Head of caudate nucleus (tissue), 42 donors: ENCODE data around the gene NOVA1.
A peak's percentile ranks its signal among the peaks of the same experiment; 100 is the strongest.
"Not testable (repeated sequence)": the region's sequence is repeated elsewhere in the genome, so short reads cannot be mapped to it uniquely, and the experiment has no call there.

Experiments used
- DNase-seq, 42 donors: peaks; one replicate each; pipeline versions ENCODE4 v3.0.0 to v3.0.0-alpha.2; 2020 to 2021; ENCODE audit warnings: mixed read lengths in 7 of 42
- intact Hi-C: fragments of 100-400 bp; cut with DNase I; formaldehyde crosslinking; loops from one replicate; pipeline ENCODE4 v1.15.0; 2022

Gene NOVA1, protein sequence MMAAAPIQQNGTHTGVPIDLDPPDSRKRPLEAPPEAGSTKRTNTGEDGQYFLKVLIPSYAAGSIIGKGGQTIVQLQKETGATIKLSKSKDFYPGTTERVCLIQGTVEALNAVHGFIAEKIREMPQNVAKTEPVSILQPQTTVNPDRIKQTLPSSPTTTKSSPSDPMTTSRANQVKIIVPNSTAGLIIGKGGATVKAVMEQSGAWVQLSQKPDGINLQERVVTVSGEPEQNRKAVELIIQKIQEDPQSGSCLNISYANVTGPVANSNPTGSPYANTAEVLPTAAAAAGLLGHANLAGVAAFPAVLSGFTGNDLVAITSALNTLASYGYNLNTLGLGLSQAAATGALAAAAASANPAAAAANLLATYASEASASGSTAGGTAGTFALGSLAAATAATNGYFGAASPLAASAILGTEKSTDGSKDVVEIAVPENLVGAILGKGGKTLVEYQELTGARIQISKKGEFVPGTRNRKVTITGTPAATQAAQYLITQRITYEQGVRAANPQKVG

DNA sequence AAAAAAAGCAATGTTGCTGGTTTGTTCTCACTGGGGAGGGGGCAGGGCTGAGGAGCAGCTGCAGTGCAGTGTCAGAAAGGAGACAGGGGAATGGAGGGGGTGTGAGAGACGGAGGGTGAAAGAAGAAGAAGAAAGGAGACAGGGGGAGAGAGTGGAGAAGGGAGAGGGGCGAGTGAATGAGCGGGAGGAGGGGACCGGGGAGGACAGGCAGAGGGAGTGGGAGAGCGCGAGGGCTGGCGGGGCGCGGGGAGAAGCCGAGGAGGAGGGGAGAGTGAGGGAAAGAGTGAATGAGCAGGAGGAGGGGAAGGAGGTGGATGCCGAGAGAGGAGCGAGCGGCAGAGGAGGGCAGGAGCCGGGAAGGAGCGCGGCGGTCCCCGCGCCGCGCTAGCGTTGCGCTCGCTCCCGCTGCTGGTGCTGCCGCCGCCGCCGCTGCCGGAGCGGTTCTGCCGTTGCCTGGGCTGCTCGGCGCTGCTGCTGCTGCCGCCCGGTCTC lies at the start of gene NOVA1:
TSS of gene NOVA1 (minus strand) at position 445 of the 492 bp plus-strand sequence. CDS start 597 bp downstream, outside the sequence.
- intact Hi-C loops = no loop called here
- DNase-seq = peak in 2 of 42 donors; percentile 54 to 66

DNA sequence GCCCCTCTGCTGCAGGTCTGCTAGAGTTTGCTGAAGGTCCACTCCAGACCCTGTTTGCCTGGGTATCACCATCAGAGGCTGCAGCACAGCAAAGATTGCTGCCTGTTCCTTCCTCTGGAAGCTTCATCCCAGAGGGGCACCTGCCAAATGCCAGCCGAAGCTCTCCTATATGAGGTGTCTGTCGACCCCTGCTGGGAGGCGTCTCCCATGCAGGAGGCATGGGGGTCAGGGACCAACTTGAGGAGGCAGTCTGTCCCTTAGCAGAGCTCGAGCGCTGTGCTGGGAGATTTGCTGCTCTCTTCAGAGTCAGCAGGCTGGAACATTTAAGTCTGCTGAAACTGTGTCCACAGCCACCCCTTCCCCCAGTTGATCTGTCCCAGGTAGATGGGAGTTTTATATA lies 47.2 kb upstream of the NOVA1 start:
- peak in 3 of 42 donors; percentile 8 to 29 (median 21) for DNase-seq

DNA sequence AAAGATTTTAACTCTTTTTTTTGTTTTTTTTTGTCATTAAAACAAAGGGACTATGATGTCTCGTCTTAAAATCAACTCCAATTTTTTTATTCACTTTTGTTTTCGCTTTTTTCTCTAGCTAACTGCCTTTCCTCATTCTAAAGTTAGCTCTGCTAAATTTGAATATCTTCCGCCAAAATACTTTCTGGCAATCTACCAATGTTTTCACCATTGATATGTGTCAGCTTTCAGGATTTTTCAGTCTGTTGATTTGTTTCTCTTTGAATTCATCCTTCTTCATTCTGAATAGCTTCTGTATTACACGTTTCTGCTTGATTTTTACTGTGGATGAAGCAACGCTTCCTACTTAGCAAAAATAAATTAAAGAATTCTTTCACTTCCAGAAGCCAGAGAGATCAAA lies 38.7 kb upstream of the NOVA1 start:
- no peak for DNase-seq
- intact Hi-C loops = no loop called here

More for the DNA sequence above, 47.2 kb upstream of the NOVA1 start:
- intact Hi-C loops = not testable (repeated sequence)

DNA sequence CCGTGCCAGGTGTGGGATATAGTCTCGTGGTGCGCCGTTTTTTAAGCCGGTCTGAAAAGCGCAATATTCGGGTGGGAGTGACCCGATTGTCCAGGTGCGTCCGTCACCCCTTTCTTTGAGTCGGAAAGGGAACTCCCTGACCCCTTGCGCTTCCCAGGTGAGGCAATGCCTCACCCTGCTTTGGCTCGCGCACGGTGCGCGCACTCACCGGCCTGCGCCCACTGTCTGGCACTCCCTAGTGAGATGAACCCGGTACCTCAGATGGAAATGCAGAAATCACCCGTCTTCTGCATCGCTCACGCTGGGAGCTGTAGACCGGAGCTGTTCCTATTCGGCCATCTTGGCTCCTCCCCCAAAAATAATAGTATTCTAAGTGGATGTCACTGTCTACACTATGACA lies 37.1 kb upstream of the NOVA1 start:
- DNase-seq, intact Hi-C loops: not testable (repeated sequence)

DNA sequence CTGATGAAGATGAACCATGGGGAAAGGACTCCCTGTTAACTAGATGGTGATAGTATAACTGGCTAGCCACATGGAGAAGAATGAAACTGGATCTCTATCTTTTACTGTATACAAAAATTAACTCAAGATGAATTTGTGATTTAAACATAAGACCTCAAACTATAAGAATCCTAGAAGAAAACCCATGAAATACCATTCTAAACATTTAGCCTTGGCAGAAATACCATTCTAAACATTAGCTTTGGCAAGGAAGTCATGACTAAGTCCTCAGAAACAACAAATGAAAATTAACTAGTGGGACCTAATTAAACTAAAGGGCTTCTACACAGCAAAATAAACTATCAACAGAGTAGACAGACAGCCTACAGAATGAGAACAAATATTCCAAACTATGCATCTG lies 28.4 kb upstream of the NOVA1 start:
- DNase-seq = no peak
- intact Hi-C loops = no loop called here

DNA sequence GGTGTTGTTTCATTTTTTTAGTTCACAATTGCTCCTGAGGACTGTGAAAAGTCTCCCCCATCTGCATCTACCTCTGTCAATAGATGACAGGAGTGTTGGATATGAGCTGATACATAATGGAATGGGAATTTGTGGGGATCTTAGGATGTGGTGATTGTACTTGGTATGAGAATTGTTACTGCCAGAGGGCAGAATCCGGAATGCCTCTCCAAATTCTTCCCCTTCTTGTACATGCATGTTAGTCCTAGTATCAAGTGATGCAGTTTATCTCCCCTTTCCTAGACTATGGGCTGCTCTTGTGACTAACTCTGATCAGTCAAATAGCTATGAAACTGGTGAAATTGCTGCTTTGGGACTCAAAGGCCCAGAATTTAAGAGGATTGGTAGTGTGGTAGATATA lies 24.8 kb upstream of the NOVA1 start:
- intact Hi-C loops = no loop called here
- DNase-seq = no peak

DNA sequence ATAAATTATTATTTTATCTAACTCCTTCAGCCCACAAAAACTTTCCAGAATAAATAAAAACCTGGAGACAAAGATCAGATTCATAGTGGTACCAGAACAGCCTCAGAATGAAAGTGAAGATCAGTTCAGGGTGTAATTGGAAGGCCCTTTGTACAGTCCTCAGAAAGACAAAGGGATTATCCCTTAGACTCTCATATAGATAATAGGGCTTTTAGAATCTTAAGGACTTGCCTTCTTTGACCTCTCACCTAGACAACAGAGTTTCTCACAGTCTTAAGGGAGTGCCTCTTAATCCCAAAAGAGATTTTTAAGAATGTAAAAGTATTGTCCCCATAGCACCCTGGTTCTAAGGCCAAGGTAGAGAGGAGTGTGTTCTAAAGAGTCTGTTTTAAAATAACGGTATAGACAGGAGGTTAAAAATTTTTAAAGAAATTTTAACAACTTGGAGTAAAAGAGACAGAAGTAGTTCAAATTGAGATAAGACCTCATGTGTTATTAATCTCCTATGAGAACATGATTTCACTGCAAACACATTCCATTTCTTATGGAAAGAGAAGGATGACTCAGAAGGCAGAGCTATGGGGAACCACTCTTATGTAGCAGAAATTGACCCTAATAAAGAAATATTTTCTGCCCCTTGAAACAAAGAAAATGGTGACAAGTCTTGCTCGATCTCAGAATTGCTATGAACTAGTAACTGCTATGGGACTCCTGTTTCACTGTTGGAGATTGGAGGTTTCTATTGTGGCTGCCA lies 24.2 kb upstream of the NOVA1 start:
- intact Hi-C loops = no loop called here

DNA sequence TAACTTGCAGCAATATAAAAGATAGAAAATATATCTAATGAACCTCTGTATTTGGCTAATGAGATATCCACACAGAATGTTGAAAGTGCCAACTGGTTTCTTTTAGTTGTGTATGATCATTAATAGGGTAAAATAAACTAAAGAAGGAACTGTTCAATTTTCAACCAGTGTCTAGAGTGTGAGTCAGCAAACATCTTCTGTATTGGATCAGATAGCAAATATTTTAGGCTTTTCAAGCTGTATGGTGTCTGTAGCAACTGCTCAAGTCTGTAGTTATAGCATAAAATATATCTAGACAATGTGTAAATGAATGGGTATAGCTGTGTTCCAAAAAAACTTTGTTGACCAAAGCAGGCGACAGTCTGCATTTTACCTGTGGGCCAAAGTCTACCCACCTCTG lies 23.5 kb upstream of the NOVA1 start:
- intact Hi-C loops = no loop called here
- DNase-seq = no peak

More for the DNA sequence above, 24.2 kb upstream of the NOVA1 start:
- no peak for DNase-seq

DNA sequence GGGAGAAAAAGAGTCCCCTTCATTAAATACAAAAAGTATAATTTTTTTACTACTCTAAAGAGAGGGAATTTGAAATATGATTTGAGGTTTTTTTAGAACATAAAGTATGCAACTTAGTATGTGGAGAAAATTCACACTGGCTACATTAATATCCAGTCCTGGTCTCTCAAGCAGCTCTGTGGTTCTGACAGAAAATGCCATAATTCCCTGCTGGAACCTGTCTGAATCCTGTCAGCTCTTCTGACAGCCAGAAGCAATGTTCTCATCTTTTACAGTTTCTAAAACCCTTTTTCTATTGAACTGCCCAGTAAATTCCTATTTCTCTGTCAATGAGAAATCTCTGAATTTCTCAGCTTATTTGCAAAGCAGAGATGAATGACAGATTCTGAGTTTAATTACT lies 13.4 kb upstream of the NOVA1 start:
- intact Hi-C loops = no loop called here
- no peak for DNase-seq

DNA sequence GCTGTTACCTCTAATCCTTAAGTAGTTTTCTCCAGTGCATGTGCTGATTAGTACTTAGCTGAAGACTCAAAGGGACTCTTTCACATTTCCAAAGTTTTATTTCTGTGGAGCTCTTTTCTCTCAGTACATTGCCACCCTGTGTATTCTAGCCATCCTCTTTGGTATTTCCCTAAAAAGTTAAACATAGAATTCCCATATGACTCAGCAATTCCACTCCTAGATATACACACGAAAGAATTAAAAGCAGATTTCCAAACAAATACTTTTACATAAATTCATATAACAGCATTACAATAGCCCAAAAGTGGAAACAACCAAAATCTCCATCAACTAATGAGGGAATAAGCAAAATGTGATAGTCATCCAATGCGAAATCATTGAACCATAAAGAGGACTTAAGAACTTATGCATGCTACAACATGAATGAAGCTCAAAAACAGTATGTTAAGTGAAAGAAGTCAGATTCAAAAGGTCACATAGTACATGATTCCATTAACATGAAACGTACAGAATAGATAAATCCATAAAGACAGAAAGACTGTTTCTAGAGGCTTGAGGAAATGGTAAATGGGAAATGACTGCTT lies 9.0 kb upstream of the NOVA1 start:
- intact Hi-C loops = no loop called here

DNA sequence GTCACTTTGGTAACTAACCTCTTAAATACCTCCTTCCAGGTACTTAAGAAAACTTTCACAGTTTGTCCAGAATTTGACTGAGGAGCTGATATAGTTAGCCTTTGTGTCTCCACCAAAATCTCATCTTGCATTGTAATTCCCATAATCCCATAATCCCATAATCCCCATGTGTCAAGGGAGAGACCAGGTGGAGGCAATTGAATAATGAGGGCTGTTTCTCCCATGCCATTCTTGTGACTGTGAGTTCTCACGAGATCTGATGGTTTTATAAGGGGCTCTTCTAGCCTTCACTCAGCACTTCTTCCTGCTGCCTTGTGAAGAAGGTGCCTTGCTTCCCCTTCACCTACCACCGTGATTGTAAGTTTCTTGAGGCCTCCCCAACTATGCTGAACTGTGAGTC lies 7.8 kb upstream of the NOVA1 start:
- intact Hi-C loops = no loop called here
- DNase-seq = no peak

More for the DNA sequence above, 9.0 kb upstream of the NOVA1 start:
- no peak for DNase-seq

DNA sequence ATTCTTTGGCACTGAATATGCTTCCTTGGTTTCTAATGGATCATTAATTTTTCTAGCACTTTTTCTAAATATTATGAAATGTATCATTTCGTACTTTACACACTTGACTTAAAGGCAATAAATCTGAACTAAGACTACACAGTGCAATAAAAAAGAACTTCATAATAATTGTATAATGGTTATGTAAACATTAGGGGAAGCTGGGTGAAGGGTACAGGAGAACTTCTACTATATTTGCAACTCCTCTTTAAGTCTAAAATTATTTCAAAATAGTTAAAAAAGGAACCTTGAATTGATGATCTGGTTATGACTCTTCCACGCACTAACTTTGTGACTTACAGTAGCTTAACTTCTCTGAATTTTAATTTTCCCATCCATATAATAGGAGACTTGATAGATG lies 5.1 kb upstream of the NOVA1 start:
- intact Hi-C loops = no loop called here
- no peak for DNase-seq

DNA sequence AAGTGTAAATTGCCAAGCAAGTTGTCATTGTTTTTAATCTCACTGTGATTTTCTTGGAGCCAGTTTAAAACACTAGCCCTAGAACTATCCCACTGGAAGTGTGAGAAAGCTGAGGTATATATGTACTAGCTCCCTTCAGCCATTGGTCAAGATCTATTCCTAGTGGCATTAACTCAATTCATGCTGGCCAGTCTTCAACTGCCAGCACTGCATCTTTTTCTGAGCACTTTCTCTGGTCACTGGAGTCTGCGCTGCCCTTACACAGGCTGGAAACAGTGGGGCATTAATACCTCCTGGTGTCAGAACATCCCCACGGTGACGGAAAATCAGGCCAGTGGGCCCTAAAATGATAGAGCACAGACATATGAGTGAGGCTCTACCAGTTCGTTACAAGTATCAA lies 4.0 kb upstream of the NOVA1 start:
- peak in 1 of 42 donors; percentile 27 for DNase-seq
- intact Hi-C loops = no loop called here

DNA sequence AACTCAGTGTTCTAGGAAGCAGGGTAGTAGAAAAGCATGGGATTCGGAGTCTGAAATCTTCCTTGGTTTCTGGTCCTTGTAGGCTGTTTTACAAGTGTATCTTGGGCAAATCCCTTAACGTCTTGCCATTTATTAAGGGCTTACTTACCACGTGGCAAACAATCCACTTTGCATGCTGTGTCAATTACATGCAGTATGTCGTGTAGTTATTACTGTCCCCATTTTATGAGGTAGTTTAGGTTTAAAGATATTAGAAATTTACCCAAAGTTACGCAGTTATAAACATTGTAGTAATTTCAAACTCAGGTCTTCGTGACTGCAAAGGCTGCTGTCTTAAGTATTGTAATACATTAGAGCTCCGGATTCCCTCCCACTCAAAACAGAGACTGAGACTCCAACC lies 1.5 kb upstream of the NOVA1 start:
- intact Hi-C loops = no loop called here
- peak in 4 of 42 donors; percentile 4 to 22 (median 7) for DNase-seq

DNA sequence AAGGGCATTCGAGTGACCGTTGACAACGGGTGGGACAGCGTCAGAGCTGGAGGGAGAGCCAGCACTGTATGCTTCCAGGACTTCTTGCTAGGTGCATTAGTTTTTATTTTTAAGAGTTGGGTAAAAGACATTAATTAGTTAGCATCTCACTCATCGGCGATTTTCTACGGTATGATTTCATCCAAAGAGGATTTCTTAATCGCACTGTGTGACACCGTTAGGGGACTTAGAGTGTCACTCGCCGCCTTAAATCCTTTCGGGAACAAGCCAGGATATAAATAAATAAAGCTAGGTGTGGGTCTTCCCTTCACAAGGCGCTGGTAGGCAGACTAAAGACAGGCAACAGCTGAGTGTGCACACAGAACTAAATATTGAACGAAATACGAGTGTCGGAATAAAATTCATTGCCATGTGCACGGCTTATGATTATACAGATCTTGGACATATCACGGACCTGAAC lies 869 bp upstream of the NOVA1 start:
- intact Hi-C loops = no loop called here
- DNase-seq = peak in 25 of 42 donors; percentile 3 to 61 (median 22)

DNA sequence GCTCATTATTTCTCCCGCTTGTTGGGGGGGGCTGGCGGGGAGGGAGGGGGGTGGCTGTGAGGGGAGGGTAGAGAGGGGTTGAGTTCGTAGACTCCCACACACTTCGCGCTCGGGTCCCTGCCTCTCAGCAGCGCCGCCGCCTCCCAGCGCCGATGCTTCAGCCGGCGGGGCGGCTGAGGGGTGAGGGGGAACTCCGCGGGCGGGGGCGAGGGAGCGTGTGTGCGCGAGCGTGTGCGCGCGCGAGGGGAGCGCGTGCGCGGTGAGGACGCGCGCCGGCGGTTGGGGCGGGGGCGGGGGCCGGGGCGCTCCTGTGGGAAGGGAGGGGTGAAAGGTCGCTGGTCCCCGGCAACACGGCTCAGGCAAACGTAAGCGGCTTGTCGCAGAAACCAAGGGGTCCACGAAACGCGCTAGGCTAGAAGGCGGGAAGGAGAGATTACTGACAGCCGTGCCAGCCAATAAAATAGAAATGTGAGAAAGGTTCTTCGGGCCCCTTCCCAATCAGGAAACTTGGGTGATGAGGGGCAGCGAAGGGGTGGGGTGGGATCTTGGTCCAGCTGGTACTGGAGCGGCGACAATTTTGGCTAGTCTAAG lies 343 bp upstream of the NOVA1 start:
- DNase-seq = peak; percentile 83 to 99 (median 95)
- intact Hi-C loops = no loop called here

DNA sequence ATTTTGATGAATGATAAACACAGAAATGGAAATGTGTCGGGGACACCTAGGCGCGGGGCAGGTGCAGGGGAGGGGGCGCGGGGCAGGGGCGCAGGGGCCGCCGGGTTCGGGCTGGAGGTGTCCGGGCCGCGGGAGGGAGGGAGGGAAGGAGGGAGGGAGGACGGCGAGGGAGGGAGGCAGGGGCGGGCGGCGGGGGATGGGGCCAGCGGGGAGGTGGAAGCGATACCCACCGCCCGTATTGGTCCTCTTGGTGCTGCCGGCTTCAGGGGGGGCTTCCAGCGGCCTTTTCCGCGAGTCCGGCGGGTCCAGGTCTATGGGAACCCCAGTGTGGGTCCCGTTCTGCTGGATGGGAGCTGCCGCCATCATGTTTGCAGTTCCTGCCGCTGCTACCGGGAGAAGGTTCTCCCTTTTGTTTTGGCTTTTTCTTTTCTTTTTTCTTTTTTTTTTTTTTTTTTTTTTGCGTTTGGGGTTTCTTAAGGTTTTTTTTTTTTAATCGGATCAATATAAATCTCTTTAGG lies 703 bp downstream of the NOVA1 start:
- intact Hi-C loops = no loop called here
- peak; percentile 19 to 82 (median 58) for DNase-seq

DNA sequence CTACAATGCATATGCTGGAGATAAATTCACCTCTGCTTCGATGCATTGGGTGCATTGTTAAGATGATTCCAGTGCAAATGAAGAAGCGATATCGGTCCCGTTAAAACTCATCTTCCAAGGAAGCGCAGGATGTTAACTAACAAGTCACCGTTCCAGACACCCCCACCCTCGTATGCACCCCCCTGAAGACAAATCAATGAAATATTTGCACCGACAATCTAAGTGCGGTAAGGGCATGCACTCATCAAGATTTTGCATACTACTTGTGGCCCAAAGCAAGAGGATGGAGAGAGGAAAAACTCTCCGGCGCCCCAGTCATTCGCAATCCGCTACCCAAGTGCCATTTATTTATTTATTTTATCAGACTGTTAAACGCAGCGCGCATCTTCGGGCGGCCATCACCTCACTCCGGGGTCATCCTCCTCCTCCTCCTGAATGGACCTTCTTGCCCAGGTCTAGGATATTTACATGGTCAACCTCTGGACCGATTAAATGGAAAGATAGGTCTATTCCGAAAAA lies 1.2 kb downstream of the NOVA1 start:
- intact Hi-C loops = no loop called here
- peak in 39 of 42 donors; percentile 5 to 68 (median 40) for DNase-seq
